ENCODE data around the gene CELF1.

GRCh38 chr11:47415949-47416472 is 136.9 kb downstream of the CELF1 start:
- TF ChIP-seq, protein P1, sequence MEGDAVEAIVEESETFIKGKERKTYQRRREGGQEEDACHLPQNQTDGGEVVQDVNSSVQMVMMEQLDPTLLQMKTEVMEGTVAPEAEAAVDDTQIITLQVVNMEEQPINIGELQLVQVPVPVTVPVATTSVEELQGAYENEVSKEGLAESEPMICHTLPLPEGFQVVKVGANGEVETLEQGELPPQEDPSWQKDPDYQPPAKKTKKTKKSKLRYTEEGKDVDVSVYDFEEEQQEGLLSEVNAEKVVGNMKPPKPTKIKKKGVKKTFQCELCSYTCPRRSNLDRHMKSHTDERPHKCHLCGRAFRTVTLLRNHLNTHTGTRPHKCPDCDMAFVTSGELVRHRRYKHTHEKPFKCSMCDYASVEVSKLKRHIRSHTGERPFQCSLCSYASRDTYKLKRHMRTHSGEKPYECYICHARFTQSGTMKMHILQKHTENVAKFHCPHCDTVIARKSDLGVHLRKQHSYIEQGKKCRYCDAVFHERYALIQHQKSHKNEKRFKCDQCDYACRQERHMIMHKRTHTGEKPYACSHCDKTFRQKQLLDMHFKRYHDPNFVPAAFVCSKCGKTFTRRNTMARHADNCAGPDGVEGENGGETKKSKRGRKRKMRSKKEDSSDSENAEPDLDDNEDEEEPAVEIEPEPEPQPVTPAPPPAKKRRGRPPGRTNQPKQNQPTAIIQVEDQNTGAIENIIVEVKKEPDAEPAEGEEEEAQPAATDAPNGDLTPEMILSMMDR (IDR thresholded peaks at IDR 0.05): no peak
- TF ChIP-seq POLR2A (IDR thresholded peaks at IDR 0.05): no peak

All from adrenal gland (tissue), 5 donors.